ENCODE results near the gene TFRC.

Gene TFRC

GRCh38 chr3:196081834-196082618 lies at the start of gene TFRC:
TSS of gene TFRC (minus strand) at chr3:196082090. CDS start at chr3:196077099, 4,991 bp downstream.
- peak within 1 kb of the TSS; percentile 91 for H3K4me3 ChIP-seq (ENCODE audit: low read depth, low read length)
- TF ChIP-seq, protein P1, sequence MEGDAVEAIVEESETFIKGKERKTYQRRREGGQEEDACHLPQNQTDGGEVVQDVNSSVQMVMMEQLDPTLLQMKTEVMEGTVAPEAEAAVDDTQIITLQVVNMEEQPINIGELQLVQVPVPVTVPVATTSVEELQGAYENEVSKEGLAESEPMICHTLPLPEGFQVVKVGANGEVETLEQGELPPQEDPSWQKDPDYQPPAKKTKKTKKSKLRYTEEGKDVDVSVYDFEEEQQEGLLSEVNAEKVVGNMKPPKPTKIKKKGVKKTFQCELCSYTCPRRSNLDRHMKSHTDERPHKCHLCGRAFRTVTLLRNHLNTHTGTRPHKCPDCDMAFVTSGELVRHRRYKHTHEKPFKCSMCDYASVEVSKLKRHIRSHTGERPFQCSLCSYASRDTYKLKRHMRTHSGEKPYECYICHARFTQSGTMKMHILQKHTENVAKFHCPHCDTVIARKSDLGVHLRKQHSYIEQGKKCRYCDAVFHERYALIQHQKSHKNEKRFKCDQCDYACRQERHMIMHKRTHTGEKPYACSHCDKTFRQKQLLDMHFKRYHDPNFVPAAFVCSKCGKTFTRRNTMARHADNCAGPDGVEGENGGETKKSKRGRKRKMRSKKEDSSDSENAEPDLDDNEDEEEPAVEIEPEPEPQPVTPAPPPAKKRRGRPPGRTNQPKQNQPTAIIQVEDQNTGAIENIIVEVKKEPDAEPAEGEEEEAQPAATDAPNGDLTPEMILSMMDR (IDR thresholded peaks at IDR 0.05; ENCODE audit: low read depth, low read length, missing control alignments), result no peak
- in situ Hi-C loops (cut with HindIII; ENCODE audit: low sequenced_read_pairs), result no loop called here
- DNase-seq (ENCODE audit: low read depth), result peak; percentile 68

DNA sequence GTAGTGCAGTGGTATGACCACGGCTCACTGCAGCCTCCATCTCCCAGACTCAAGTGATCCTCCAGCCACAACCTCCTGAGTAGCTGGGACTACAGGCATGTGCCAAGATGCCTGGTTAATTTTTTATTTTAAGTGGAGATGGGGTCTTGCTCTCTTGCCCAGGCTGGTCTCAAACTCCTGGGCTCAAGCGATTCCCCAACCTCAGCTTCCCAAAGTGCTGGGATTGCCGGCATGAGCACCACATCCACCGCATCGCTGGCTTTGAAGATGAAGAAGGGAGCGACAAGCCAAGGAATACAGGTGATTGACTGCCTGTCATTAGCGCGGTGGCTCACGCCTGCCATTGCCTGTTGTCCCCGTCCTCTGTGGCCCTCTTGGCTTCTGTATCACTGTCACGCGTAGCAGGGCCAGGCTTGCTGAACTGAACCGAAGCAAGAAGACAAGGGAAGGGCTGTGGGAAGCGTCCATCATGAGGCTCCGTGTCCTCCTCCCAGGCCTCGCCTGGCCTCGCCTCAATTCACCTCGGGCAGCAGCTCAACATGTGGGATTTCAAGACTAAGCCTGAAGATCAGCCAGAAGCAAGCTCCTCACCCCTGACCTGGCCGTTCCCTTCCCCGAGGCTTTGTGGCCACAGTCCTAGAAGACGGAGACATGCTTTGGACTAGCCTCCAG lies 46.4 kb upstream of the TFRC start:
- in situ Hi-C loops (cut with HindIII; ENCODE audit: low sequenced_read_pairs), result no loop called here
- no peak overlapping the region for H3K4me3 ChIP-seq (ENCODE audit: low read depth, low read length)
- TF ChIP-seq, protein P1 (IDR thresholded peaks at IDR 0.05; ENCODE audit: low read depth, low read length, missing control alignments), result no peak
- DNase-seq (ENCODE audit: low read depth), result no peak

DNA sequence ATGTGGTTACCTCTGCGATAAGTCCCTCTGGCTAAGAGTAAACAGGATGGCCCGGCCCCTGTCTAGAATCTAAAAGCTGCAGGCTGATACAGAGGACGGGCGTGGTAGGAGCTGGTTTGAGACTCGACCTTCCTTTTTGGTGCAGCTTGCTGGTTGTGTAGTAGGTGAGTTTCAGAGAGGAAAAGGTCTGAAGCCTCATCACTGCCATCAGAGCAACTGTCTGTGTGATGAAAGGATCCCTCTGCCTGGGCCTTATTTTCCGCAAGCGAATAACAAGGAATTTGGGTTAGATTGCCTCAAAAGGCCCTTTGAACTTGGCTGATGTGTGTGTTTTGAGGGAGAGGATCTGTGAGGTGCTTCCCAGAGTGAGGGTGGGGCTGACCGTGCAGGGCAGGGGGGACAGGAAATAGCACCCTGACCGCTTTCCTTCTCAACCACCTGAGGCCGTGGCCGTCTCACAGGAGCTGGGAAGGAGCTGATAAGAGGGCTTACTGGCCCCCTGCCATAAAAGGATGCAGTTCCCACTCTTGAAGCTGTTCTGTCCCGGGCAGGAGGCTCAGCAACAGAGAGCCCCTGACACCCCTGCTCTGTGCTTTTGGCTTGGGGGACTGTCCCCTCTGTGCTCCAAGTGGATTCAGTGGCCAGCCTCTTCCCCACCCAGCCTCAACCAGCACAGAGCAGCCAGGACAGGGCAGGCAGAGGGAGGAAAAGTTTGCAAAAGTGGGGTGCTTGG lies 45.6 kb upstream of the TFRC start:
- no peak overlapping the region for H3K4me3 ChIP-seq (ENCODE audit: low read depth, low read length)
- TF ChIP-seq, protein P1 (IDR thresholded peaks at IDR 0.05; ENCODE audit: low read depth, low read length, missing control alignments), result no peak
- no peak for DNase-seq (ENCODE audit: low read depth)
- in situ Hi-C loops (cut with HindIII; ENCODE audit: low sequenced_read_pairs), result no loop called here

GRCh38 chr3:196124608-196125007 lies 42.7 kb upstream of the TFRC start:
- TF ChIP-seq, protein P1 (IDR thresholded peaks at IDR 0.05; ENCODE audit: low read depth, low read length, missing control alignments), result no peak
- H3K4me3 ChIP-seq (ENCODE audit: low read depth, low read length), result no peak overlapping the region
- in situ Hi-C loops (cut with HindIII; ENCODE audit: low sequenced_read_pairs), result no loop called here
- DNase-seq (ENCODE audit: low read depth), result no peak

DNA sequence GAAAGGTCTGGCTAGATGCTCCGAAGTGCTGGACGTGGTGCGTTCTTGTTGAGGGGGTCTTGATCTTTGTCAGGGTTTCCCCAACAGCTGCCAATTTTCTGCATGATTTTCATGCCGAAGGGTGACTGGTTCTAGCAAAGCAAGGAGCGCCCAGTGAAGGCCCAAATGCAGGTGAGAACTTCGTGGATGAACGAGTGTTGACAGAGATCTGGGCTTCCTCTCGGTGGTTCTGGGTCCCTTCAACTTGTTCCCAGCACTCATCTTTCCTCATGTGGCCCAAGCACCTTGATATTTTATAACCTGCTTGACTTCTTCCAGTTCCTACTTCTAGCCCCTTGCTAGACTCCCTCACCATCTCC lies 40.8 kb upstream of the TFRC start:
- no peak for DNase-seq (ENCODE audit: low read depth)
- in situ Hi-C loops (cut with HindIII; ENCODE audit: low sequenced_read_pairs), result no loop called here
- no peak overlapping the region for H3K4me3 ChIP-seq (ENCODE audit: low read depth, low read length)
- TF ChIP-seq, protein P1 (IDR thresholded peaks at IDR 0.05; ENCODE audit: low read depth, low read length, missing control alignments), result no peak

DNA sequence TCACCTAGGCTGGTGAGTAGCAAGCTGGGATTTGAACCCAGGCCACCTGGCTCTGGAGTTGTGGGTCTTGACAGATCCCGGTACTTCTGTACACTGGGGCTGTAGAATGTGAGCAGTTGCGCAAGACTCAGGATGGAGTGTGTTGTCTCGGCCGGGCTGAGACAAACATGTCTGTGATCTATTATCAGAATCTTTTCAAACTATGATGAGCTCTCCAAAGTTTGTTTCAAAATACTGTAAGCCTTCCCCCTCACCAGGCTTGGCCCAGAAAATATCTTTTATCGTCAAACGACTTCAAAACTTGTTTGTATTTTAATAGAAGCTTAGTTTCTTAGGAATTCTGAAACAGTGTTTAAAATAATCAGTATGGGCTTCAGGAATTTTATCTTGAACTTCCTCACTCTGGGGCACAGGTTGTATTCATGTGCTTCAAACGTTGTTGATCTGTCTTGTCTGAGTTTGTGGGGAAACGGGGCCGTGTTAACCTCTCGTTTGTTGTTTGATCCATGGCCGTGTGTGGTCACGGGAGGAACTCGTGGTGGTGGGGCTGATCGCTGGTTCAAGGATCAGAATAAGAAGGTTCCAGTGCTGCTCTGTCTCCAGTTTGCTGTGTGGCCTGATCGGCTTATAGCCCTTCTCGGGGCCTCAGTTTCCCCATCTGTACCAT lies 40.3 kb upstream of the TFRC start:
- no peak overlapping the region for H3K4me3 ChIP-seq (ENCODE audit: low read depth, low read length)
- no peak for DNase-seq (ENCODE audit: low read depth)
- TF ChIP-seq, protein P1 (IDR thresholded peaks at IDR 0.05; ENCODE audit: low read depth, low read length, missing control alignments), result no peak
- in situ Hi-C loops (cut with HindIII; ENCODE audit: low sequenced_read_pairs), result no loop called here

Data from astrocyte of the cerebellum (primary cell).